Fibroblast of pulmonary artery (primary cell): Measurements from ENCODE around the gene WDR75.
"Not testable (repeated sequence)": the region's sequence is repeated elsewhere in the genome, so short reads cannot be mapped to it uniquely, and the experiment has no call there.

Experiments used
- DNase-seq: peaks from one replicate; pipeline ENCODE4 v3.0.0-alpha.2; 2010; ENCODE audit warnings: low read depth
- H3K4me3 ChIP-seq: replicated peaks from 2 replicates; pipeline ENCODE4 v1.5.1; 2011; ENCODE audit warnings: low read depth, mild to moderate bottlenecking, control low read depth, low read length, moderate library complexity
- TF ChIP-seq, protein P1 (sequence below): IDR thresholded peaks from 2 replicates; pipeline ENCODE4 v1.5.1; 2011; ENCODE audit warnings: mild to moderate bottlenecking, control low read depth, low read length, inconsistent platforms; ENCODE audit errors: missing control alignments

The WDR75 gene

DNA sequence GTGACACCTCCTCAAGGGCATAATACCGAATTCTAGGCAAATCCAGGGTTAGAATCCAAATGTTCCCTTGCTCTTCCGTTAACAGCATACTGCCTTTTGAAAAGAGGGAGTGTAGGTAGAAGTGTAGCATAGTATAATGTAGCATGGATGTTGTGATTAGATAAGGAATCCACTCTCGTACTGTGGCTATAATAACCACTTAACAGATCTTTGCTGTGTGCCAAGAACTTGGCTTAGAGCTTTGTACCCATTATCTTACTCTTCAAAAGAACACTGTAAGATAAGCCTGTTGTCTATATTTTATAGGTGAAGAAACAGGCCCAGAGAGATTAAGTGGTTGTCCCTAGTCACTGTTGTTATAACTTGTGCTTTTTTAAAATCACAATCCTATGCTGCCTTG is 24.2 kb downstream of the WDR75 start:
- no peak overlapping the region for H3K4me3 ChIP-seq
- no peak for DNase-seq
- TF ChIP-seq, protein P1, sequence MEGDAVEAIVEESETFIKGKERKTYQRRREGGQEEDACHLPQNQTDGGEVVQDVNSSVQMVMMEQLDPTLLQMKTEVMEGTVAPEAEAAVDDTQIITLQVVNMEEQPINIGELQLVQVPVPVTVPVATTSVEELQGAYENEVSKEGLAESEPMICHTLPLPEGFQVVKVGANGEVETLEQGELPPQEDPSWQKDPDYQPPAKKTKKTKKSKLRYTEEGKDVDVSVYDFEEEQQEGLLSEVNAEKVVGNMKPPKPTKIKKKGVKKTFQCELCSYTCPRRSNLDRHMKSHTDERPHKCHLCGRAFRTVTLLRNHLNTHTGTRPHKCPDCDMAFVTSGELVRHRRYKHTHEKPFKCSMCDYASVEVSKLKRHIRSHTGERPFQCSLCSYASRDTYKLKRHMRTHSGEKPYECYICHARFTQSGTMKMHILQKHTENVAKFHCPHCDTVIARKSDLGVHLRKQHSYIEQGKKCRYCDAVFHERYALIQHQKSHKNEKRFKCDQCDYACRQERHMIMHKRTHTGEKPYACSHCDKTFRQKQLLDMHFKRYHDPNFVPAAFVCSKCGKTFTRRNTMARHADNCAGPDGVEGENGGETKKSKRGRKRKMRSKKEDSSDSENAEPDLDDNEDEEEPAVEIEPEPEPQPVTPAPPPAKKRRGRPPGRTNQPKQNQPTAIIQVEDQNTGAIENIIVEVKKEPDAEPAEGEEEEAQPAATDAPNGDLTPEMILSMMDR, result no peak

DNA sequence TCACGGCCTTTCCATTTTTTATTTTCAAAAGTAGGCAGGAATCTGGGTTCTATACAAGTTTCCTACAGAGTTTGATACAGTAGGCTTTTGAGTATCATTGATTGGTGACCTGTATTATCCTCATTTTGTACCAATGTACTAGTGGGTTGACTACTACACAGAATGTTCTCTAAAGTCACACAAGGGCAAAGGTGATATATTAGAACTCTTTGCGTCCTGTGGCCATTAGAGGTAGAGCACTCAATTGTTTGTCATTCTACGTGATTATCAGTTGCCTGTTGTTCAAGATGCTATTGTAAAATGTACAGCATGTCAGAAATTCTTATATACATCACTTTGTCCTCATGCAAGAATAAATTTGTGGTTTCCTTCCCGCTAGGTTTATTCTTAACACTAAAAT is 24.8 kb downstream of the WDR75 start:
- no peak overlapping the region for H3K4me3 ChIP-seq
- TF ChIP-seq, protein P1, result no peak
- no peak for DNase-seq

DNA sequence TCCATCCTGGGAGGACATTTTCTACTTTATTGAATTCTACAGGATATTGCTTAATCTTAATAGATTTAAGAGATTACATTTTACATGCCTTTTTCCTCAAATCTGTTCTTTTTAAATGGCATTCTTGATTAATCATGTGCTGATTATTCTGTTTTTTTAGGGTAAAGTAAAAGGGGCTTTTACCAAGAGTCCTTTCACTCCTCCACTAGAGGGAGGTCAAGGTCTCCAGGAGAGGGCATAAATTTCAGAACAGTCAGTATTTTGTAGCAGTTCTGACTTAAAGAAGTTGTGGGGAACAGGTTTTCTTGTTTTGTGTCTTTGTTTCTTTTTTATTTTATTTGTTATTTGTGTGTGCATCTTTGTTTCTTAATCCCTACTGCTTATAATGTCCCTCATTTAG is 25.4 kb downstream of the WDR75 start:
- no peak overlapping the region for H3K4me3 ChIP-seq
- TF ChIP-seq, protein P1, result peak; percentile 85
- DNase-seq, result peak; percentile 74

DNA sequence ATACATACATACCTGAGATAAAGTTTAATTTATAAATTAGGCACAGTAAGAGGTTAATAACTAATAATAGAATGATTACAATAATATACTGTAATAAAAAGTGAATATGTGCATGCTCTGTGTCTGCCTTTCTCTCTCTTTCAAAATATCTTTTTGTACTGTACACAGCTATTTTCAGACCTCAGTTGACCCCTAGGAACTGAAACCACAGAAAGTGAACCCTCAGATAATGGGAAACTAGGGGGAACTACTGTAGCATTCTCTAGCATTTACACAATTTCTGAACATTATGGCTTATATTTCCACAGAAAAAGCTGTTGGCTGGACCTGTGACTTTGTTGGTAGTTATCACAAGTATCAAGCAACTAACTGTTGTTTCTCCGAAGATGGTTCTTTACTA is 25.9 kb downstream of the WDR75 start:
- H3K4me3 ChIP-seq, result no peak overlapping the region
- no peak for DNase-seq
- TF ChIP-seq, protein P1, result no peak

DNA sequence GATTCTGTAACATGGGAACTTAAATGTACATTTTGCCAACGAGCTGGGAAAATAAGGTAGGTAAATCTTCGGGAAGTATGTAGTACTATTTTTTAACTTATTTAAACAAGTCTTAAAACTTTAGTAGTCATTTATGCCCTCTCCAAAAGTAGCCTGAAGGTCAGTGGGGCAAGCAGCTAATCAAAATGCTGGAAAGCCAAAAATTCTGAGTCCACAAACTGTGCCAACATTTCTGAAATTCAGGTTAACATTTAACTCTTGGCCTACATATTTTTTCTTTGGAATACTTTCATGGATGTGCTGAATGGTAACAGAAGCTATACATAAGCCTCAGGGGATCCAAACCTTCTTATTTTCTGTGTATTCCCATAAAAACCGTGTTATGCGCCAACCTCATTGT is 26.3 kb downstream of the WDR75 start:
- TF ChIP-seq, protein P1, result no peak
- DNase-seq, result no peak
- H3K4me3 ChIP-seq, result no peak overlapping the region

DNA sequence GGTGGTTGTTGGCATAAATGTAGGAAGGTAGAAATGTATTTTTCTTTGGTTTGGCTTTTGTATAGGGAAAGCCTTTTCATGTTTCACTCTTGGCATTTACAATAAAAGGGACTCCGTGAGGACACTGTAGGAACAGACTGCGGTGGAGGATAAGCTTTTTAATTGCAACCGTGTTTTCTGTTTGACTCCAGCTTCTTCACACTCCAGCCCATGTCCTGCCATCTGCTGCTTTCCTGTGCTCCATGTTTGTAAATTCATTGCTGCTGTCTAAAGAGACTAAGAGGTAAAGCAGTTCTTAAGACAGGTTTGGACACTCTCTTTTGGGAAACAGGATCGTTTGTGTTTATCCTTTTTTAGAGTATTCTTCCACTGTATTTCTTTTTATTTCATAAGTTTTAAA is 33.3 kb downstream of the WDR75 start:
- TF ChIP-seq, protein P1, result no peak
- no peak for DNase-seq

DNA sequence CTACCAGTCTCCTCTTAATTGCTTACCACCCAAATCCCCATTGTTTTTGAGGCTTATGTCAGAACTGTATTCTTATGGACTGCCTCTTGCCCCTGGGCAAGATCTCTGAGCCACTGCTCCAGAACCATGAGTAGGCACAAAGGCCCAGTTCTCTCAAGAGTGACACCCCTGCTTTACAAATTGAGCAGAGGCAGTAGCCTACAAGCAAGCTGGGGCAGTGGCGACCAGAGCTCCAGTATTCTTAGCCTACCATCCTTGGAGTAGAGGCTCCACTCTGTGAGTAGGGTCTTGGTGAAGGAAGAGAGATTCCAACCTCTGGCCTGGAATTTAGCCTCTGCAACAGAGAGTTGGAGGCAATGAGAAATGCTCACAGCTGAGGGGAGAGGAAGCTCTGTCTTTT is 36.5 kb downstream of the WDR75 start:
- DNase-seq, result no peak
- TF ChIP-seq, protein P1, result no peak
- no peak overlapping the region for H3K4me3 ChIP-seq

More for the DNA sequence above, 33.3 kb downstream of the WDR75 start:
- no peak overlapping the region for H3K4me3 ChIP-seq

DNA sequence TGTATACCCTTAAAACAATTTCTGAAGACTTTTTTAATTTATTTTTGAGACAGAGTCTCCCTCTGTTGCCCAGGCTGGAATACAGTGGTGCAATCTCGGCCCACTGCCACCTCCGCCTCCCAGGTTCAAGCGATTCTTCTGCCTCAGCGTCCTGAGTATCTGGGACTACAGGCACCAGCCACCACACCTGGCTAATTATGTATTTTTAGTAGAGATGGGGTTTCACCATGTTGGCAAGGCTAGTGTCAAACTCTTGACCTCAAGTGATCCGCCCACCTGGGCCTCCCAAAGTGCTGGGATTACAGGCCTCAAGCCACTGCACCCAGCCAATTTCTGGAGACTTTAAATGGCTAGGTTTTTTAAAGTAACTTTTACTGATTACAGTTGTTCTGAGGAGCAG is 37.0 kb downstream of the WDR75 start:
- not testable (repeated sequence) for H3K4me3 ChIP-seq

More for the DNA sequence above, 37.0 kb downstream of the WDR75 start:
- DNase-seq, result not testable (repeated sequence)
